ENCODE measurements around the gene KIF15.
A peak's percentile ranks its signal among the peaks of the same experiment; 100 is the strongest.
"Not testable (repeated sequence)": the region's sequence is repeated elsewhere in the genome, so short reads cannot be mapped to it uniquely, and the experiment has no call there.

Gene KIF15

GRCh38 chr3:44761424-44762169 lies at the start of gene KIF15, which contains the start of gene KIAA1143:
KIF15 (plus strand) TSS chr3:44761794; CDS start chr3:44761866, 72 bp downstream.
KIAA1143 (minus strand) TSS chr3:44761619; CDS start chr3:44761602, 17 bp downstream.
- peak; percentile 95 for DNase-seq

DNA sequence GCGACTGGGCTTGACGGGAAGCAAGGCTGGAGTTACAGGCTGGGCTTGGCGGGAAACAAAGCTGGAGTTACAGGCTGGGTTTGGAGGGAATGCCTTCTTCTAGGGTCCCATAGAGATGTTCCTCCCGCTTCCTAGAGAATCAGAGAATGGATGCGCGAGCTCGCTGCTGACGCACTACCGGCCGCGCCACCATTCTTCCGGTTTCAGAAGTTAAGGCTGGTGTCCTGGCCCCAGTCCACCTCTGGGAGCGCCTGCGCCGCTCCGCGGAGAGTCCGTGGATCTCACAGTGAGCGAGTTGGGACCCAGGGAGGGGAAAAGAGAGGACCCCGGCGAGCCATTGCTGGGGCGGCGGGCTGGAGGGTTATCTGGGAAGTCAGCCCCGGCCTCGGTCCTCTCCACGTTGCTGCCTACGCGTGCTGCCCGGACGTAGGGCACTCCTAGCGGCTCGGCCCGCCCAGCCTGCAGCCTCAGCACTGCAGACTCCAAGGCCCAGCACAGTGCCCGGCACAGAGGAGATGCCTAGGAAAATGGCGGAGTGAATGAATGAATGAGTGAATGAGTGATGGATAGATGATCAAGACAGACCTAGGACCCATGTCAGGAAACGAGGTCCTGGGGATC lies 49.0 kb upstream of the KIF15 start, which contains the start of gene ZNF502:
ZNF502 (plus strand) TSS at position 206 of the 621 bp plus-strand sequence. CDS start 7,602 bp downstream, outside the sequence.
- DNase-seq = peak; percentile 87

DNA sequence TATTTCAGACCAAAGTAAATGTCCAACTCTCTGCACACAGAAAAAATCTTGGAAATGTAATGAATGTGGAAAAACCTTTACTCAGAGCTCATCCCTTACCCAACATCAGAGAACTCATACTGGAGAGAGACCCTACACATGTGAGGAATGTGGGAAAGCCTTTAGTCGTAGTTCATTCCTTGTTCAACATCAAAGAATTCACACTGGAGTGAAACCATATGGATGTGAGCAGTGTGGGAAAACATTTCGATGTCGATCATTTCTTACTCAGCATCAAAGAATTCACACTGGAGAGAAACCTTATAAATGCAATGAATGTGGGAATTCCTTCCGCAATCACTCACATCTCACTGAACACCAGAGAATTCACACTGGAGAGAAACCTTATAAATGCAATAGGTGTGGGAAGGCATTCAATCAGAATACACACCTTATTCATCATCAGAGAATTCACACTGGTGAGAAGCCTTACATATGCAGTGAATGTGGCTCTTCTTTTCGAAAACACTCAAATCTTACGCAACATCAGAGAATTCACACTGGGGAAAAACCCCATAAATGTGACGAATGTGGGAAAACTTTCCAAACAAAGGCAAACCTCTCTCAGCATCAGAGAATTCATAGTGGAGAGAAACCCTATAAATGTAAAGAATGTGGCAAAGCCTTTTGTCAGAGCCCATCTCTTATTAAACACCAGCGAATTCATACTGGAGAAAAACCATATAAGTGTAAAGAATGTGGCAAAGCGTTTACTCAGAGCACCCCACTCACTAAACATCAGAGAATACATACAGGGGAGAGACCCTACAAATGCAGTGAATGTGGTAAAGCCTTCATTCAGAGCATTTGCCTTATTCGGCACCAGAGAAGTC lies 40.1 kb upstream of the KIF15 start:
- no peak for DNase-seq

GRCh38 chr3:44722103-44722401 lies 39.5 kb upstream of the KIF15 start:
- no peak for DNase-seq

- peak; percentile 88 for DNase-seq
Measured at GRCh38 chr3:44729384-44729910, 32.1 kb upstream of the KIF15 start, which contains the start of gene ZNF501. ZNF501 (plus strand) TSS chr3:44729635; CDS start chr3:44734422, 4,787 bp downstream.

DNA sequence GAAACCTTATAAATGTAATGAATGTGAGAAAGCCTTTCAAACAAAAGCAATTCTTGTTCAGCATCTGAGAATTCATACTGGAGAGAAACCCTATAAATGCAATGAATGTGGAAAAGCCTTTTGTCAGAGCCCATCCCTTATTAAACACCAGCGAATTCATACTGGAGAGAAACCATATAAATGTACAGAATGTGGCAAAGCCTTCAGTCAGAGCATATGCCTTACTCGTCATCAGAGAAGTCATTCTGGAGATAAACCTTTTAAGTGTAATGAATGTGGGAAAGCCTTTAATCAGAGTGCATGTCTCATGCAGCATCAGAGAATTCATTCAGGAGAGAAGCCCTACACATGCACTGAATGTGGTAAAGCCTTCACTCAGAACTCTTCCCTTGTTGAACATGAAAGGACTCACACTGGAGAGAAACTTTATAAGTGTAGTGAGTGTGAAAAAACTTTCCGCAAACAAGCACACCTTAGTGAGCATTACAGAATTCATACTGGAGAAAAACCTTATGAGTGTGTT lies 26.9 kb upstream of the KIF15 start:
- DNase-seq = no peak

- DNase-seq = no peak
Measured at GRCh38 chr3:44761101-44761423, 532 bp upstream of the KIF15 start.

DNA sequence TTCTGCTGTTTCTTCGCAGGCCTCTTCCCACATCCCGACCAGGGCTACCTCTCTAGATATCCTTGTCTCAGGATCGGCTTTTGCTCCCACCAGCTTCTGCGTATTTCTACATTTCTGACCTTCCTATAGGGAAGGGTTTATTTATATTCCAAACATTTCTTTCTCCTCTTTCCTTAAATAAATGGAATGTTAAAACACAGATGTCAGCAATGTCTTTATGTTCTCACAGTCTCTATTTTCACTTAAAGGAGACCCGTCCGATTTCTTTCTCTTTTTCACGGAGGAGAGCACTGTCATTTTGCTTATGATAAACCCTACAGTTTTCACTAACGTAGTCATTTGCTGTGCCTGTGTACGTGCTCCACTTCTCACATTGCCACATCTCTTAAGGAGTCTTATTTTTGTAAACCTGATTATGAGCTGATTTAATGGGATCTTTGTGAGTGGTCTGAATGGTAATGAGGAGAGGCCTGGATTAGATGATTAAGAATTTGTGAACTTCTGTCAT lies 630 bp downstream of the KIF15 start:
- DNase-seq = peak; percentile 60

DNA sequence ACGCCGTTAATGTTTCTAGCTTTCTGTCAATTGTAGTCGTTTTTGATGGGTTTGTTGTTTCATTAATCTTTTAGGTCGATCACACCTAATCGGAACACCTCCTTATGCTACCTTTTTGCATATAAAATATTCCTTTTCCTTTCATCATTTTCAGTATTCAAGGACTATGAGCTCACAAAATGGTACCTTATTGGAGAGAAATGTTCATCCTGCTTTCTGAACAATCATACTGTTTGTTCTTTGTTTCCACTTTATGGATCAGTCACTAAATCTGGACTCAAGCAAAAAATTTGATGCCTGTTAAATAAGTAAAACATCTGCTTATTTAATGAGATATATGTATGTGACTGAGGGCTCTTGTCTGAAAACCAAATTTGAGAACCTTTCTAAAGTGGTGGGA lies 1.1 kb downstream of the KIF15 start:
- no peak for DNase-seq

- no peak for DNase-seq
Measured at GRCh38 chr3:44764248-44764647, 2.7 kb downstream of the KIF15 start.

DNA sequence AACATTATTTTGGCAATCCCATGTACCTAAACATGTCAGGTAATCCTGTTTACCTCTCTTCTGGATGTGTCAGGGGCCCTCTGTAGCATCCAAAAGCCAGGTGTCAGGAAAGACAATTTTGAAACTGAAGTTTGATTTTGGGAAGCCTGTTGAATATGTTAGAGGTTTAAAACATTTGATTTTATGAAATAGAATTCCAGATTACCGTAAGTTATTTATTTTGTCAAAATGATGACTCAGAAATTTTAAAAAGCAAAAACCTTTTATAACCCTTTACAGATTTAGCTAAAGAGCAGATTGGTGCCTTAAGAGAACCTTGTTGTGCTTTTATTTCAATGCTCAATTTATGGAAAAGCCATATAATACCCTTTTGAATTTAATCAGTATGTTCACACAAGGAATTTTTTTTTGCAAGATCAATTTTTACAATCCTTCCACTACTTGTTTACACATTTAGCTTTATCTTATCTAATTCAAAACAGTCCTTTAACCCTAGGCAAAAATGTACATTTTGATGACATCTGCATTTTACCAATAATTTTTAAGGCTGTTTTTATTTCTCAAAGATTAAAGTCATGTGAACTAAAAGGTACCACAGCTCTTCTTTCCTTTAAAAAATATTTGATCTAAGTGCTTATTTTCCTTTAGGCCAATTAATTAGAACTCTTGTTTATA lies 10.0 kb downstream of the KIF15 start:
- DNase-seq = no peak

- no peak for DNase-seq
Measured at GRCh38 chr3:44772099-44772442, 10.5 kb downstream of the KIF15 start.

DNA sequence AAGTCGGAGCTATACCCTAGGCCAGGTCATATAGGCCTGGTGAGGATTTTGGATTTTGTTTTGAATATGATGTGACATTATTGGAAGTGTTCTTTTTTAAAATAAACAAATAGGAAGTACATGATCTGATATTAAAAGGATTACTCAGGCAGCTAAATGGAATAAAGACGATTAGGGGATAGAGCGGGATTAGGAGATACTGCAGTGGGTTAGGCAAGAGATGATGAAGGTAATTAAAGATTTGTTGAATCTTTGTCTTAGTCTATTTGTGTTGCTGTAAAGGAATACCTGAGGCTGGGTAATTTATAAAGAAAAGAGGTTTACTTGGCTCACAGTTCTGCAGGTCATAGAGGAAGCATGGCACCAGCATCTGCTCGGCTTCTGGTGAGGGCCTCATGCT lies 21.3 kb downstream of the KIF15 start:
- no peak for DNase-seq

DNA sequence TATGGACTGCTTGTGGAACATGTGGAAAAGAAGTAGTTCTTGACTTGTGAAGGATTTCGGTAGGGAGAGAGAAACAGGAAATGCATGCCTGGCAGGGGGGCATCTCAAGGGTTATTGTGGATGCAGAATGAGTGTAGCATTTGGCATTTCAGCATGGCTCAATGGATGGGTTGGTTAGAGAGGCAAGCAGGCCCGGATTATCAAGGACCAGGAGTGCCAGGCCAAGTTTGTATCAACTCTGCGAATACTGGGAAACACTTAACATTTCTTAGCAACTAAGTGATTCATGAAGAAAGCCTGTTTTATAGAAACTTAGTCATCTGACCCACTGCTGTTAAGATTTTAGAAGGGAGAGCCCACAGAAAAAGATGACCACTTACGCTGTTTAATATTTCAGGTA lies 33.6 kb downstream of the KIF15 start:
- no peak for DNase-seq

GRCh38 chr3:44802011-44802410 lies 40.4 kb downstream of the KIF15 start:
- DNase-seq = no peak

GRCh38 chr3:44803298-44803697 lies 41.7 kb downstream of the KIF15 start:
- DNase-seq = no peak

DNA sequence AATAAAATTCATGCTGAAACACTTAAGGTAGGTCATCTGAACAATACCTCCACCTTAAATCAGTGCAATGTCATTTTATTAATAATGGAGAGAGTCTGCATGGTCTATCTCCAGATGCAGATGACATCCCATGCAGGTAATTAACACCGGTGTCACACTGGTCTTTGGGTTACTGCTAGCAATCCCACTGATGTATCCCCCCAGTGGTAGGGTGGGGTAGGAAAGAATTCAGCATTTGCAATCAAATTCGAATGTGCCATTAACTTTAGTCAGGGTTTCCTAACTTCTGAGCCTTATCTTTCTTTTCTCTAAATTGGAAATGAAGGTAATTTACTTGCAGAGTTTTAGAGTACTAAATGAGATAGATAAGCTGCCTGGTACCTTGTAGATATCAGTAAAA lies 44.4 kb downstream of the KIF15 start:
- no peak for DNase-seq

DNA sequence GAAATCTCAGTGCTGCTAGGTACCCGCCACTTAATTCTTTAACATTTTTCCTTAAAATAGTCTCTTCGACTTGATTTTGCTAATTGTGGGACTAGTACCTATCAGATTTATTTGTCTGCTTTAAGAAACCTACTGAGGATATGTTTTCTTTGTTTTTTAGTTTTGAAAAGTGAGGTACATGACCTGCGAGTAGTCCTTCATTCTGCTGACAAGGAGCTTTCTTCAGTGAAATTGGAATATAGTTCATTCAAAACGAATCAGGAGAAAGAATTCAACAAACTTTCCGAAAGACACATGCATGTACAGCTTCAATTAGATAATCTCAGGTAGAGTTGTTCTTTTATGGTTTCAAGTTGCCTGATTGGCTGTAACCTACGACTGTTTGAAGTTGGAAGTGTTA lies 53.2 kb downstream of the KIF15 start:
- no peak for DNase-seq

DNA sequence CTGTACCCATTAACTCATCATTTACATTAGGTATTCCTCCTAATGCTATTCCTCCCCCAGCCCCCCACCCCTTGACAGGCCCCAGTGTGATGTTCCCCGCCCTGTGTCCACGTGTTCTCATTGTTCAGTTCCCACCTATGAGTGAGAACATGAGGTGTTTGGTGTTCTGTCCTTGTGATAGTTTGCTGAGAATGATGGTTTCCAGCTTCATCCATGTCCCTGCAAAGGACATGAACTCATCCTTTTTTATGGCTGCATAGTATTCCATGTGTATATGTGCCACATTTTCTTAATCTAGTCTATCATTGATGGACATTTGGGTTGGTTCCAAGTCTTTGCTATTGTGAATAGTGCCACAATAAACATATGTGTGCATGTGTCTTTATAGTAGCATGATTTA lies 54.7 kb downstream of the KIF15 start:
- DNase-seq = not testable (repeated sequence)

DNA sequence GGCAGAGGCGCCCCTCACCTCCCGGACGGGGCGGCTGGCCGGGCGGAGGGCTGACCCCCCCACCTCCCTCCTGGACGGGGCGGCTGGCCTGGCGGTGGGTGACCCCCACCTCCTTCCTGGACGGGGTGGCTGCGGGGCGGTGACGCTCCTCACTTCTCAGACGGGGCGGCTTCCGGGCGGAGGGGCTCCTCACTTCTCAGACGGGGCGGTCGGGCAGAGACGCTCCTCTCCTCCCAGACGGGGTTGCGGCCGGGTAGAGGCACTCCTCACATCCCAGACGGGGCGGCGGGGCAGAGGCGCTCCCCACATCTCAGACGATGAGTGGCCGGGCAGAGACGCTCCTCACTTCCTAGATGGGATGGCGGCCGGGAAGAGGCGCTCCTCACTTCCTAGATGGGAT lies 59.6 kb downstream of the KIF15 start:
- not testable (repeated sequence) for DNase-seq

DNA sequence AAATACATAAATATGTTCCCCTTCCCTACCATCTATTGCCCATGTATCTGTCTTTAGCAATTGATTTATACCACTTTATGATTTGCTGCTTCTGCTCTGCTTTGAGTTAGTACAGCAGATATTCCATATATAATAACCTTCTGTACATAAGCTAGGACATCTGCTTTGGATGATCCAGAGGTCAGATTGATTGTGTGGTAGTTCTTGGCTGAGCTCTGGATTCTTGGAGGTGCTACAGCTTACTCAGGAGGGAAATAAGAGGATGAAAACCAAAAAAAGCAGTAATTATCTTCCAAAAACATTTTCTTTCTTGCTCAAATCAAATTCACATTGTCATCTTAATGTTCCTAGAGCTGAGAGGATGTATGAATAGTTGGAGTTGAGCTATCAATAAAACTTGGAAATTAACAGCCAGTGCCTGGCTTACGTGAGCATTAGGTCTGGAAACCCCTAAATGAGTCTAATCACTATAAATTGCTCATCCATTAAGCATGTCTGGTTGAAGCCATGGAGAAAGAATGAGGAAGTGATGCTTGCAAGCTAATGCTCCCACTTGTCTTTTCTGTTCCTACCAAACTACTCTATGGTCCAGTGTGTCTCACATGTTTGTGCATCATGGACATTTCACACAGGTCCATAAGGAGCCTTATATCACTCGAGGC lies 63.8 kb downstream of the KIF15 start:
- DNase-seq = no peak

DNA sequence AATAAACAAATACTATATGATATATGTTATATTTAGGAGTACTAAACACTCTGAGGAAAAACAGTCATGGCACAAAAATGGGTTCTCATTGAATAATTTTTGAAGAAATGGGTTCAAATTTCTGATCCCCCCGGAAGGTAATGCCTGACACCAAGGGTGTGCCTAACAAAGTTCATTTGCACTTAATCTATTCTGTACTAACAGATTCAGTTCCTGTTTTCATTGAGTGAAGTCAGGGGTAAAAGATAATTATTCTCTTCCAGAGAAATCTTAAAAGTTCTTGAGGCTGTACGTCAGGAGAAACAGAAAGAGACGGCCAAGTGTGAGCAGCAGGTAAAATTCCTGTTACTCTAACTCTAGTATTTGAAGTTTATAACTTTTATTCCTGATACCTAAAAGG lies 65.6 kb downstream of the KIF15 start:
- no peak for DNase-seq

Data from NCI-H2171 treated with DMSO at 0.1 percent for 48 hours (cell line).